NOMO-1 treated with DMSO at 0.1 percent for 48 hours (cell line): ENCODE results near the gene EPHB1.

Experiments used
- DNase-seq: peaks from one replicate; lab custom pipeline; 2025; ENCODE audit not compliant: unreplicated experiment; lab: John Stamatoyannopoulos, UW

EPHB1 gene

GRCh38 chr3:135292162-135292561, 497.1 kb downstream of the EPHB1 start:
- DNase-seq: no peak

- no peak for DNase-seq
Observed at GRCh38 chr3:135301670-135302069, 506.6 kb downstream of the EPHB1 start.

GRCh38 chr3:135304378-135304777, 509.3 kb downstream of the EPHB1 start:
- no peak for DNase-seq
